GM23248 (cell line): Measurements from ENCODE around the gene ONECUT1.

Experiments
- EZH2 ChIP-seq: fragments of 200-600 bp; sonication (generic); IDR thresholded peaks from 2 replicates; pipeline ENCODE4 v1.6.1; 2018; ENCODE audit warnings: antibody characterized with exemption, mild to moderate bottlenecking; ENCODE audit not compliant: insufficient read depth, poor library complexity, severe bottlenecking
- EZH2phosphoT487 ChIP-seq: fragments of 200-600 bp; sonication (generic); IDR thresholded peaks from 2 replicates; pipeline ENCODE4 v1.6.1; 2018; ENCODE audit warnings: antibody characterized with exemption, moderate library complexity, mild to moderate bottlenecking, low read depth; ENCODE audit not compliant: insufficient read depth

DNA sequence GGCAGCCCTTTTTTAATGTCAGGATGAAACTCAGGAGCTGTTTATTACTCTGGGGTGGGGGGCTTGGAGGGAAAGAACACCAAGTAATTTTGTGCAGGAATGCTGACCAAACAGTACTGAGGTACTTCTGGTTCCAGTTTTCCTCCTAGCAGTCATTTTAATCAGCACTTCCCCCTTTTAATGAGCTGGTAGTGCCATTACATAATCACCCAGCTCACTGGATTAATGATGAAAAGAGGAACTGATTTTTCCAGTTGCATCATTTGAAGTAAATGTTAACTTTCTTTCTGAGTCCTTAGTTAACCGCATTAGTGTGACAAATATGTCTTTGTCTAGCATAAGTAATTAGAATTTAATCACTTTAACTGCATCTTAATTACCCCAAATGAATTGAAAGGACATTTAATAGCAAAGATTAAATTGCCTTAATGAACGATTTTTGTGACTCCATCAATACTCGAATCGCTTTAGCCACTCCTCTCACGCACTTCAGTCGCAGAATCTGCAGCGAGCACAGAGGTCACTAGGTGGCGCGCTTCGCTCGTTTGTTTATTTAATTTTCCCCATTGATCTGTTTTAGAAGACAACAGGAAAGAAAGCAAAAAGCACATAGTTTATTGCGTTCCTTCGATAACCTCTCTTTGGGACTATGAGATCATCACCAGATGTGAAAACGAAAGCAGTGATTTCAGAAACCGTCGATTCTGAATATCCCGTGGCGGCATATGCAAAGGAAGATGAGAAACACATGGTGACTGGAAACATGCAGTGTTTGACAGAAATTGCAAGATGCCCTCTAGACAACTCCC lies 9.8 kb downstream of the ONECUT1 start:
- TF ChIP-seq EZH2 (no peak), EZH2phosphoT487 (no peak)
